H9 (cell line): ENCODE data around the gene ARFGEF3. TPM values are rescaled to one million over a fixed set of nuclear protein-coding genes. Genes with fewer than 3 reads are reported as not detected.

Experiments
- DNase-seq: peaks from one replicate; pipeline ENCODE4 v3.0.0-alpha.2; 2017
- H2AFZ ChIP-seq: one replicate; pipeline ENCODE4 v1.6.1; 2013; ENCODE audit warnings: mild to moderate bottlenecking, low read length, control low read depth, moderate library complexity
- H2AK5ac ChIP-seq: 2 replicates; pipeline ENCODE4 v1.6.1; 2013; ENCODE audit warnings: low read length, control low read depth, mixed read lengths; ENCODE audit not compliant: insufficient read length
- H2BK120ac ChIP-seq: one replicate; pipeline ENCODE4 v1.6.1; 2013; ENCODE audit warnings: low read depth, mild to moderate bottlenecking, low read length, control low read depth, inconsistent platforms; ENCODE audit not compliant: poor library complexity, severe bottlenecking
- H2BK12ac ChIP-seq: 2 replicates; pipeline ENCODE4 v1.6.1; 2013; ENCODE audit warnings: low read length, control low read depth, mixed read lengths, low read depth; ENCODE audit not compliant: insufficient read length
- H2BK15ac ChIP-seq: 2 replicates; pipeline ENCODE4 v1.6.1; 2013; ENCODE audit warnings: low read depth, low read length, control low read depth
- H2BK20ac ChIP-seq: one replicate; pipeline ENCODE4 v1.6.1; 2013; ENCODE audit warnings: low read depth, mild to moderate bottlenecking, low read length, control low read depth, inconsistent platforms; ENCODE audit not compliant: poor library complexity, severe bottlenecking
- H2BK5ac ChIP-seq: 2 replicates; pipeline ENCODE4 v1.6.1; 2013; ENCODE audit warnings: low read length, control low read depth, mixed read lengths; ENCODE audit not compliant: insufficient read length
- H3K14ac ChIP-seq: 2 replicates; pipeline ENCODE4 v1.6.1; 2013; ENCODE audit warnings: low read length, control low read depth; ENCODE audit not compliant: insufficient read depth
- H3K18ac ChIP-seq: 2 replicates; pipeline ENCODE4 v1.6.1; 2013; ENCODE audit warnings: low read depth, mild to moderate bottlenecking, mixed read lengths, low read length, control low read depth; ENCODE audit not compliant: insufficient read length
- H3K23ac ChIP-seq: 2 replicates; pipeline ENCODE4 v1.6.1; 2013; ENCODE audit warnings: low read length, control low read depth, mixed read lengths, low read depth; ENCODE audit not compliant: insufficient read length
- H3K23me2 ChIP-seq: 2 replicates; pipeline ENCODE4 v1.6.1; 2013; ENCODE audit warnings: low read depth, mild to moderate bottlenecking, mixed read lengths, low read length, control low read depth; ENCODE audit not compliant: insufficient read length, poor library complexity, severe bottlenecking
- H3K27ac ChIP-seq: 2 replicates; pipeline ENCODE4 v1.5.1; 2013; ENCODE audit warnings: low read length, control low read depth, mixed read lengths, low read depth; ENCODE audit not compliant: insufficient read length
- H3K27me3 ChIP-seq: 2 replicates; pipeline ENCODE4 v1.6.1; 2013; ENCODE audit warnings: low read length, control low read depth, inconsistent platforms; ENCODE audit not compliant: insufficient read depth
- H3K4ac ChIP-seq: 2 replicates; pipeline ENCODE4 v1.6.1; 2013; ENCODE audit warnings: low read depth, mild to moderate bottlenecking, control low read depth, inconsistent platforms, low read length, moderate library complexity
- H3K4me1 ChIP-seq: 2 replicates; pipeline ENCODE4 v1.6.1; 2013; ENCODE audit warnings: low read length, control low read depth, inconsistent platforms; ENCODE audit not compliant: insufficient read depth
- H3K4me2 ChIP-seq: 2 replicates; pipeline ENCODE4 v1.6.1; 2013; ENCODE audit warnings: low read length, control low read depth, mixed read lengths; ENCODE audit not compliant: insufficient read length, insufficient read depth
- H3K56ac ChIP-seq: 2 replicates; pipeline ENCODE4 v1.6.1; 2013; ENCODE audit warnings: low read depth, mild to moderate bottlenecking, mixed read lengths, low read length, control low read depth; ENCODE audit not compliant: insufficient read length
- H3K79me1 ChIP-seq: 2 replicates; pipeline ENCODE4 v1.6.1; 2013; ENCODE audit warnings: low read depth, mild to moderate bottlenecking, moderate library complexity, low read length, control low read depth, inconsistent platforms; ENCODE audit not compliant: insufficient read depth, poor library complexity, severe bottlenecking
- H3K79me2 ChIP-seq: 2 replicates; pipeline ENCODE4 v1.6.1; 2013; ENCODE audit warnings: low read length, control low read depth, inconsistent platforms; ENCODE audit not compliant: insufficient read depth
- H3K9ac ChIP-seq: 2 replicates; pipeline ENCODE4 v1.6.1; 2013; ENCODE audit warnings: low read length, control low read depth, mixed read lengths; ENCODE audit not compliant: insufficient read length; ENCODE audit errors: extremely low read depth
- H3K9me3 ChIP-seq: one replicate; pipeline ENCODE4 v1.6.1; 2013; ENCODE audit warnings: low read depth, low read length, inconsistent platforms; ENCODE audit not compliant: control insufficient read depth
- H3T11ph ChIP-seq: one replicate; pipeline ENCODE4 v1.6.1; 2013; ENCODE audit warnings: mild to moderate bottlenecking, low read length, control low read depth, inconsistent platforms
- H4K20me1 ChIP-seq: one replicate; pipeline ENCODE4 v1.6.1; 2013; ENCODE audit not compliant: control insufficient read depth, insufficient read length, insufficient read depth
- H4K5ac ChIP-seq: 2 replicates; pipeline ENCODE4 v1.6.1; 2013; ENCODE audit warnings: low read depth, mild to moderate bottlenecking, mixed read lengths, low read length, control low read depth; ENCODE audit not compliant: insufficient read length
- H4K8ac ChIP-seq: replicated peaks from 2 replicates; pipeline ENCODE4 v1.6.1; 2013; ENCODE audit warnings: low read length, control low read depth, mixed read lengths, low read depth; ENCODE audit not compliant: insufficient read length
- H4K91ac ChIP-seq: 2 replicates; pipeline ENCODE4 v1.6.1; 2013; ENCODE audit warnings: low read depth, mild to moderate bottlenecking, moderate library complexity, mixed read lengths, low read length, control low read depth; ENCODE audit not compliant: insufficient read length
- H3K27ac Mint-ChIP-seq, 3 experiments: 2 replicates in 2 of 3; 3 replicates in 1 of 3; pipeline ENCODE4 v1.8.0; 2020 to 2021; ENCODE audit warnings: mixed read lengths in 3 of 3, mild to moderate bottlenecking in 1 of 3, moderate library complexity in 1 of 3
- H3K27me3 Mint-ChIP-seq: 2 replicates; pipeline ENCODE4 v1.8.0; 2021; ENCODE audit warnings: low read depth, mild to moderate bottlenecking, moderate library complexity, mixed read lengths
- H3K36me3 Mint-ChIP-seq, 3 experiments: 2 replicates in 2 of 3; 3 replicates in 1 of 3; pipeline ENCODE4 v1.8.0; 2020 to 2021; ENCODE audit warnings: low read depth in 3 of 3, mixed read lengths in 3 of 3; ENCODE audit not compliant: insufficient read depth in 1 of 3
- H3K4me1 Mint-ChIP-seq, 2 experiments: 2 replicates each; pipeline ENCODE4 v1.8.0; 2020; ENCODE audit warnings: mixed read lengths in 2 of 2
- H3K4me3 Mint-ChIP-seq, 2 experiments: 2 replicates in 1 of 2; 3 replicates in 1 of 2; pipeline ENCODE4 v1.8.0; 2020 to 2021; ENCODE audit warnings: mild to moderate bottlenecking in 2 of 2, mixed read lengths in 2 of 2, moderate library complexity in 1 of 2
- H3K9me3 Mint-ChIP-seq, 2 experiments: 2 replicates in 1 of 2; 3 replicates in 1 of 2; pipeline ENCODE4 v1.8.0; 2020; ENCODE audit warnings: mild to moderate bottlenecking in 2 of 2, mixed read lengths in 2 of 2, moderate library complexity in 1 of 2
- WGBS: extraction: QIAGEN DNeasy Blood & Tissue Kit; methylation state at CpG from one replicate; pipeline ENCODE4 v1.1.7; 2013; ENCODE audit warnings: missing lambda C conversion rate, low lambda C conversion rate, mixed read lengths; ENCODE audit not compliant: insufficient read length; ENCODE audit errors: extremely low coverage; 5-methylcytosine and 5-hydroxymethylcytosine counted together
- total RNA-seq: library from RNA; stranded (reverse); gene quantifications from 2 replicates; pipeline ENCODE4 v1.2.1, GENCODE V29; 2021
- TF ChIP-seq, protein P1 (sequence below): fragments of 200-600 bp; sonication (generic); conservative IDR thresholded peaks from 3 replicates; pipeline ENCODE4 v1.8.0; 2021; ENCODE audit warnings: antibody characterized with exemption, mild to moderate bottlenecking

Gene ARFGEF3
- total RNA-seq, 1 experiment from 2014 or later: 13.7 TPM

DNA sequence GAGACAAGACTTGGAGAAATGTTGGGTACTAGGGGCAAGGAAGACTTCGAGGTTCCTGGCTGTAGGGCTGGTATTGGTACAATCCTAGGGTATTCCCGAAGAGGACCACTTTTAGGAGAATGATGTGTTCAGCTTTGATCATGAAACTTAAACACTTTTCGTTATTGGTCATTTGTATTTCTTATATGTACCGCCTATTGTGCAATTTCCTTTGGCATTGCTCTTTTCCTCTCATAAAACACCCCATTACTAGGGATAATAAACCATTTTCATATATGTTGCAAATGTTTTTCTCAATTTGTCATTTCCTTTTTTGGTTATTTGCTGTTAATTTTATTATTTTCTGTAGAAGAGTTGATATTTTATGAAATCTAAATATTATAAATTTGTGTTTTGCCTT lies 18.9 kb upstream of the ARFGEF3 start:
- DNase-seq: no peak
- no peaks in the 10 kb centered on the region for H3K79me2 ChIP-seq
- H3K27me3 ChIP-seq: no peaks in the 10 kb centered on the region
- no peak overlapping the region for H2AFZ ChIP-seq
- no peaks in the 10 kb centered on the region for H3K23me2 ChIP-seq
- H2BK15ac ChIP-seq: no peak overlapping the region
- H3K18ac ChIP-seq: no peak overlapping the region
- no peaks in the 10 kb centered on the region for H3K9me3 ChIP-seq
- no peak overlapping the region for H3K27ac ChIP-seq
- H4K8ac ChIP-seq: no peak overlapping the region
- H2BK20ac ChIP-seq: no peak overlapping the region
- no peaks in the 10 kb centered on the region; the same call in 1 of the 2 replicates for H3K4me1 ChIP-seq
- Mint-ChIP-seq H3K27ac (no peak overlapping the region), H3K27me3 (no peaks in the 10 kb centered on the region; the same call in none of the 2 replicates), H3K36me3 (no peaks in the 10 kb centered on the region), H3K4me3 (no peak overlapping the region), H3K4me1 (peaks cover under 1% of the 10 kb centered on the region in 2 experiments; a peak in 2 of 4 replicates), H3K9me3 (no peaks in the 10 kb centered on the region)
- no peak overlapping the region for H2BK12ac ChIP-seq
- H2BK5ac ChIP-seq: no peak overlapping the region
- no peak overlapping the region for H2BK120ac ChIP-seq
- H3K23ac ChIP-seq: no peak overlapping the region
- no peak overlapping the region for H3K9ac ChIP-seq
- no peak overlapping the region for H3K4ac ChIP-seq
- H4K5ac ChIP-seq: no peak overlapping the region
- WGBS: no CpG with 5 or more reads among the region's 4 CpGs
- H3T11ph ChIP-seq: no peak overlapping the region
- no peaks in the 10 kb centered on the region for H3K79me1 ChIP-seq
- no peak overlapping the region for H4K91ac ChIP-seq
- no peak overlapping the region for H3K14ac ChIP-seq
- no peak overlapping the region for H3K4me2 ChIP-seq
- no peak overlapping the region for H2AK5ac ChIP-seq
- no peaks in the 10 kb centered on the region for H4K20me1 ChIP-seq
- TF ChIP-seq, protein P1, sequence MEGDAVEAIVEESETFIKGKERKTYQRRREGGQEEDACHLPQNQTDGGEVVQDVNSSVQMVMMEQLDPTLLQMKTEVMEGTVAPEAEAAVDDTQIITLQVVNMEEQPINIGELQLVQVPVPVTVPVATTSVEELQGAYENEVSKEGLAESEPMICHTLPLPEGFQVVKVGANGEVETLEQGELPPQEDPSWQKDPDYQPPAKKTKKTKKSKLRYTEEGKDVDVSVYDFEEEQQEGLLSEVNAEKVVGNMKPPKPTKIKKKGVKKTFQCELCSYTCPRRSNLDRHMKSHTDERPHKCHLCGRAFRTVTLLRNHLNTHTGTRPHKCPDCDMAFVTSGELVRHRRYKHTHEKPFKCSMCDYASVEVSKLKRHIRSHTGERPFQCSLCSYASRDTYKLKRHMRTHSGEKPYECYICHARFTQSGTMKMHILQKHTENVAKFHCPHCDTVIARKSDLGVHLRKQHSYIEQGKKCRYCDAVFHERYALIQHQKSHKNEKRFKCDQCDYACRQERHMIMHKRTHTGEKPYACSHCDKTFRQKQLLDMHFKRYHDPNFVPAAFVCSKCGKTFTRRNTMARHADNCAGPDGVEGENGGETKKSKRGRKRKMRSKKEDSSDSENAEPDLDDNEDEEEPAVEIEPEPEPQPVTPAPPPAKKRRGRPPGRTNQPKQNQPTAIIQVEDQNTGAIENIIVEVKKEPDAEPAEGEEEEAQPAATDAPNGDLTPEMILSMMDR: no peak
- no peak overlapping the region for H3K56ac ChIP-seq
